Natural killer cell (primary cell): ENCODE measurements around the gene TP53. TPM values are rescaled to one million over a fixed set of nuclear protein-coding genes. Genes with fewer than 3 reads are reported as not detected.

ENCODE experiments used
- ATAC-seq, 3 donors: fragments of 150-1000 bp in 2 of 3; fragments of 200-7000 bp in 1 of 3; cut with Tn5 transposase; 1 replicate in 1 of 3; 2 replicates in 2 of 3; pipeline ENCODE4 v1.10.0; 2021; ENCODE audit warnings: mild to moderate bottlenecking in 2 of 3, moderate library complexity in 2 of 3
- DNase-seq, 2 donors: peaks; one replicate each; pipeline versions ENCODE4 v3.0.0 to v3.0.0-alpha.2; 2013 to 2021; ENCODE audit warnings: mixed read lengths in 1 of 2
- H3K27ac ChIP-seq: one replicate; pipeline ENCODE4 v1.5.1; 2013; ENCODE audit warnings: mild to moderate bottlenecking, low read length
- H3K27me3 ChIP-seq: one replicate; pipeline ENCODE4 v1.6.1; 2013; ENCODE audit warnings: low read length; ENCODE audit not compliant: control insufficient read depth, insufficient read depth
- H3K36me3 ChIP-seq: one replicate; pipeline ENCODE4 v1.6.1; 2013; ENCODE audit warnings: low read length; ENCODE audit not compliant: control insufficient read depth, insufficient read depth
- H3K4me1 ChIP-seq: one replicate; pipeline ENCODE4 v1.6.1; 2013; ENCODE audit warnings: low read length; ENCODE audit not compliant: control insufficient read depth, insufficient read depth
- H3K4me3 ChIP-seq: one replicate; pipeline ENCODE4 v1.5.1; 2013; ENCODE audit warnings: low read length
- H3K9me3 ChIP-seq: one replicate; pipeline ENCODE4 v1.6.1; 2013; ENCODE audit warnings: low read length; ENCODE audit not compliant: control insufficient read depth, insufficient read depth
- H3K27ac Mint-ChIP-seq, 2 donors: one replicate each; pipeline ENCODE4 v1.8.0; 2022; ENCODE audit warnings: mild to moderate bottlenecking in 2 of 2, mixed read lengths in 2 of 2, moderate library complexity in 1 of 2
- H3K27me3 Mint-ChIP-seq, 2 donors: one replicate each; pipeline ENCODE4 v1.8.0; 2022; ENCODE audit warnings: low read depth in 2 of 2, mixed read lengths in 2 of 2
- H3K36me3 Mint-ChIP-seq: one replicate; pipeline ENCODE4 v1.8.0; 2022; ENCODE audit warnings: mixed read lengths
- H3K4me1 Mint-ChIP-seq, 2 donors: one replicate each; pipeline ENCODE4 v1.8.0; 2022; ENCODE audit warnings: mixed read lengths in 2 of 2
- H3K4me3 Mint-ChIP-seq: one replicate; pipeline ENCODE4 v1.8.0; 2022; ENCODE audit warnings: mild to moderate bottlenecking, moderate library complexity, mixed read lengths
- H3K9me3 Mint-ChIP-seq, 2 donors: one replicate each; pipeline ENCODE4 v1.8.0; 2022; ENCODE audit warnings: mixed read lengths in 2 of 2
- CTCF ChIP-seq: fragments of 200-600 bp; IDR thresholded peaks from one replicate; pipeline ENCODE4 v1.8.0; 2022; ENCODE audit warnings: antibody characterized with exemption
- WGBS: methylation state at CpG from one replicate; pipeline ENCODE4 v1.1.7; 2013; ENCODE audit warnings: missing lambda C conversion rate; ENCODE audit not compliant: insufficient coverage; 5-methylcytosine and 5-hydroxymethylcytosine counted together
- intact Hi-C: fragments of 100-400 bp; cut with micrococcal nuclease; formaldehyde crosslinking; loops from one replicate; pipeline ENCODE4 v1.14.2; 2022
- total RNA-seq, 4 donors: library from RNA; stranded (reverse); fragments of 120-200 nt in 1 of 4; gene quantifications; one replicate each; pipeline versions ENCODE4 v1.2.3 to v1.2.4, GENCODE V29; 2013 to 2022

TP53 gene
- total RNA-seq, 3 donors from 2014 or later (not counting 1 experiment from before 2014, with no cell fraction given): 56.5 to 65.5 (median 62.0) TPM

GRCh38 chr17:7686222-7687071 lies 843 bp downstream of the TP53 start:
- Mint-ChIP-seq H3K27ac (peak overlapping the region; percentile 96 to 100), H3K4me3 (peak overlapping the region; percentile 92), H3K9me3 (no peaks in the 10 kb centered on the region), H3K4me1 (peaks cover 34 to 37% of the 10 kb centered on the region in 2 donors), H3K36me3 (no peaks in the 10 kb centered on the region), H3K27me3 (no peaks in the 10 kb centered on the region)
- peak; percentile 76 to 92 for DNase-seq
- peak overlapping the region; percentile 92 for H3K27ac ChIP-seq
- TF ChIP-seq CTCF: no peak
- intact Hi-C loops: loop anchor here (1.0 to 10.0 kb wide), 12 partner anchors 72 to 672 kb away; partner anchors contain the start of genes ACADVL, CYB5D1, DLG4 and FXR2
- peaks cover 26% of the 10 kb centered on the region for H3K4me1 ChIP-seq
- H3K4me3 ChIP-seq: peak overlapping the region; percentile 87
- under 1% methylated on average over 24 of the region's 30 CpGs for WGBS
- peak; percentile 58 to 71 (median 59) for ATAC-seq
- no peaks in the 10 kb centered on the region for H3K36me3 ChIP-seq
- no peaks in the 10 kb centered on the region for H3K9me3 ChIP-seq
- no peaks in the 10 kb centered on the region for H3K27me3 ChIP-seq

- peak; percentile 57 to 80 (median 70) for ATAC-seq
- H3K27me3 ChIP-seq: no peaks in the 10 kb centered on the region
- Mint-ChIP-seq H3K36me3 (no peaks in the 10 kb centered on the region), H3K9me3 (no peaks in the 10 kb centered on the region), H3K27ac (peak overlapping the region; percentile 96 to 100), H3K4me3 (peak overlapping the region; percentile 92), H3K4me1 (peaks cover 34 to 37% of the 10 kb centered on the region in 2 donors), H3K27me3 (no peaks in the 10 kb centered on the region)
- intact Hi-C loops: loop anchor here (1.0 to 10.0 kb wide), 12 partner anchors 71 to 671 kb away; partner anchors contain the start of genes ACADVL, CYB5D1, DLG4 and FXR2
- H3K4me1 ChIP-seq: peaks cover 26% of the 10 kb centered on the region
- H3K27ac ChIP-seq: peak overlapping the region; percentile 92
- peak overlapping the region; percentile 87 for H3K4me3 ChIP-seq
- no peak for TF ChIP-seq CTCF
- WGBS: 11% methylated on average over 44 of the region's 44 CpGs
- no peaks in the 10 kb centered on the region for H3K9me3 ChIP-seq
- H3K36me3 ChIP-seq: no peaks in the 10 kb centered on the region
- DNase-seq: peak; percentile 91 to 96
Observed at GRCh38 chr17:7685533-7686221, 1.6 kb downstream of the TP53 start.

GRCh38 chr17:7684851-7685532 lies 2.3 kb downstream of the TP53 start:
- H3K9me3 ChIP-seq: no peaks in the 10 kb centered on the region
- H3K4me3 ChIP-seq: peak overlapping the region; percentile 87
- H3K4me1 ChIP-seq: peaks cover 26% of the 10 kb centered on the region
- Mint-ChIP-seq H3K36me3 (no peaks in the 10 kb centered on the region), H3K9me3 (no peaks in the 10 kb centered on the region), H3K4me3 (peak overlapping the region; percentile 92), H3K27ac (peak overlapping the region; percentile 96 to 100), H3K27me3 (no peaks in the 10 kb centered on the region), H3K4me1 (peaks cover 34 to 37% of the 10 kb centered on the region in 2 donors)
- DNase-seq: peak in 1 of 2 donors; percentile 37
- ATAC-seq: no peak
- peak overlapping the region; percentile 92 for H3K27ac ChIP-seq
- no peaks in the 10 kb centered on the region for H3K27me3 ChIP-seq
- no peak for TF ChIP-seq CTCF
- intact Hi-C loops: loop anchor here (5.0 to 10.0 kb wide), 7 partner anchors 157 to 670 kb away; partner anchors contain the start of genes ACADVL, CYB5D1, DLG4 and KCTD11
- H3K36me3 ChIP-seq: no peaks in the 10 kb centered on the region
- WGBS: 69% methylated on average over 13 of the region's 15 CpGs
